Lower lobe of right lung (tissue), 2 donors: ENCODE data around the gene BTRC. TPM values are rescaled to one million over a fixed set of nuclear protein-coding genes. Genes with fewer than 3 reads are reported as not detected.

Experiments used
- ATAC-seq, 2 donors: fragments of 200-7000 bp; cut with Tn5 transposase; one replicate each; pipeline ENCODE4 v1.9.1; 2020 to 2022; ENCODE audit warnings: mild to moderate bottlenecking in 2 of 2, moderate library complexity in 2 of 2
- DNase-seq: peaks from one replicate; pipeline ENCODE4 v3.0.0-alpha.2; 2020
- H3K27ac ChIP-seq: fragments of 200-600 bp; one replicate; pipeline ENCODE4 v1.8.0; 2022
- H3K27me3 ChIP-seq: fragments of 200-600 bp; one replicate; pipeline ENCODE4 v1.8.0; 2022; ENCODE audit warnings: low read depth
- H3K36me3 ChIP-seq: fragments of 200-600 bp; one replicate; pipeline ENCODE4 v1.8.0; 2022; ENCODE audit warnings: mild to moderate bottlenecking
- H3K4me1 ChIP-seq: fragments of 200-600 bp; one replicate; pipeline ENCODE4 v1.8.0; 2022
- H3K4me3 ChIP-seq: fragments of 200-600 bp; one replicate; pipeline ENCODE4 v1.8.0; 2022; ENCODE audit warnings: mild to moderate bottlenecking
- H3K9me3 ChIP-seq: fragments of 200-600 bp; one replicate; pipeline ENCODE4 v1.8.0; 2022
- CTCF ChIP-seq: fragments of 200-600 bp; IDR thresholded peaks from one replicate; pipeline ENCODE4 v1.8.0; 2022; ENCODE audit warnings: antibody characterized with exemption, mild to moderate bottlenecking
- intact Hi-C: fragments of 100-400 bp; cut with DNase I; formaldehyde crosslinking; loops from one replicate; pipeline ENCODE4 v1.11.0; 2022
- total RNA-seq: library from RNA; stranded (reverse); fragmentation: NEBNext Ultra II Directional; extraction: Animal tissue kit (Norgen Biotek cat#: 25700); gene quantifications from one replicate; pipeline ENCODE4 v1.2.1, GENCODE V29; 2021
- donor health status: DM: no; HTN: yes; CAD: no; lungs with severe emphysema.

The BTRC gene
- total RNA-seq, 1 donor from 2014 or later: 17.3 TPM

- no peak for TF ChIP-seq CTCF
- Histone ChIP-seq H3K4me1 (peaks cover 17% of the 10 kb centered on the region), H3K36me3 (no peaks in the 10 kb centered on the region), H3K27me3 (no peaks in the 10 kb centered on the region), H3K27ac (no peak overlapping the region), H3K9me3 (no peaks in the 10 kb centered on the region), H3K4me3 (no peak overlapping the region)
- ATAC-seq: no peak
- no peak for DNase-seq
- intact Hi-C loops: no loop called here
These were observed 36.1 kb downstream of the BTRC start for GRCh38 chr10:101389986-101390531.

GRCh38 chr10:101393378-101393777, 39.4 kb downstream of the BTRC start:
- intact Hi-C loops: no loop called here
- Histone ChIP-seq H3K27me3 (no peaks in the 10 kb centered on the region), H3K4me1 (peaks cover 6% of the 10 kb centered on the region), H3K36me3 (no peaks in the 10 kb centered on the region), H3K9me3 (no peaks in the 10 kb centered on the region), H3K27ac (no peak overlapping the region), H3K4me3 (no peak overlapping the region)
- no peak for TF ChIP-seq CTCF
- ATAC-seq (no peak), DNase-seq (no peak)

GRCh38 chr10:101394524-101395133, 40.7 kb downstream of the BTRC start:
- intact Hi-C loops: no loop called here
- H3K9me3 ChIP-seq: no peaks in the 10 kb centered on the region
- H3K36me3 ChIP-seq: no peaks in the 10 kb centered on the region
- TF ChIP-seq CTCF: no peak
- no peak for DNase-seq
- ATAC-seq: no peak
- H3K4me1 ChIP-seq: no peaks in the 10 kb centered on the region
- no peak overlapping the region for H3K27ac ChIP-seq
- H3K4me3 ChIP-seq: no peak overlapping the region
- no peaks in the 10 kb centered on the region for H3K27me3 ChIP-seq

GRCh38 chr10:101397140-101397539, 43.2 kb downstream of the BTRC start:
- Histone ChIP-seq H3K36me3 (no peaks in the 10 kb centered on the region), H3K4me1 (no peaks in the 10 kb centered on the region), H3K4me3 (no peak overlapping the region), H3K27me3 (no peaks in the 10 kb centered on the region), H3K27ac (no peak overlapping the region), H3K9me3 (no peaks in the 10 kb centered on the region)
- ATAC-seq (no peak), DNase-seq (no peak)
- TF ChIP-seq CTCF: no peak
- intact Hi-C loops: no loop called here

- H3K4me1 ChIP-seq: no peaks in the 10 kb centered on the region
- H3K27ac ChIP-seq: no peak overlapping the region
- no peak for DNase-seq
- intact Hi-C loops: no loop called here
- TF ChIP-seq CTCF: no peak
- H3K4me3 ChIP-seq: no peak overlapping the region
- H3K27me3 ChIP-seq: no peaks in the 10 kb centered on the region
- H3K9me3 ChIP-seq: no peaks in the 10 kb centered on the region
- H3K36me3 ChIP-seq: no peaks in the 10 kb centered on the region
- no peak for ATAC-seq
These were observed 46.6 kb downstream of the BTRC start for GRCh38 chr10:101400585-101400984.
